ENCODE measurements around the gene FOXD4L3.
"Not testable (repeated sequence)": the region's sequence is repeated elsewhere in the genome, so short reads cannot be mapped to it uniquely, and the experiment has no call there.

The FOXD4L3 gene

GRCh38 chr9:68351689-68352088 is 49.0 kb downstream of the FOXD4L3 start:
- DNase-seq: not testable (repeated sequence)
